HG03097 (cell line): ENCODE data around the gene ZNF490.

Experiments
- ATAC-seq: cut with Tn5 transposase; IDR thresholded peaks from one replicate; pipeline ENCODE4 v1.9.1; 2021; ENCODE audit not compliant: unreplicated experiment, low FRiP score

Gene ZNF490

DNA sequence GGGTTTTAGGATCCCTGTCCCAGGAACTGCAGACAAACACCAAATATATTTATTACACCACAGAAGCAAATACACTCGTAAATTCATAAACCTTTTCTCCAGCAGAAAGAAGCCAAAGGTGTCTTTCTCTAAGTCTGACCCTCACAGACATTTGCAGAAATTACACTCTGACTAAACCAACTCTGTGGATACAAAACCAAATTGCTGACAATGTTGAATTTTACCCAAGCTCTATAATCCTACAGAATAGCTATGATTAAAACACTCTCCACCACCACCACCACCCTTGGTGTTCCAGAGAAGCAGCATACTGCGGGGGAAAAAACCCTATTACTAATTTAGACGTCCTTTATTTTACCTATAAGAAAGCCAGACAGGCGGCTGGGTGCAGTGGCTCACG, 64.5 kb downstream of the ZNF490 start:
- no peak for ATAC-seq

DNA sequence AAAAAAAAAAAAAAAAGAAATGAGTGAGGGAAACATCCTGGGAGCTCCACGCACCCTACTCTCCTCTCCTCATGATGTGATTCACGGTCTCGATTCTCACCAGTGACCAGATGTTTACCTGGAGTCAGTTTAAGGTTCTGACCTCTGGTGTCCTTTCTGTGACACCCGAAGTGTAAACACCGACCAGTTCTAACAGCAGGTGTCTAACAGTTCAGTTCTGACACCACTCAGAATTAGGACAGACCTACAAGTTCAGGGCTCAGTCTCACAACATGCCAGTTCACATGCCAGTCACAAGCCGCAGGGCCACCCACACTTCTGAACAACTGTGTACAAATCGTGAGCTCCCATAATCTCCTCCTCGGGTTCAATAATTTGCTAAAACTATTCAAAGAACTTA, 65.3 kb downstream of the ZNF490 start:
- no peak for ATAC-seq

DNA sequence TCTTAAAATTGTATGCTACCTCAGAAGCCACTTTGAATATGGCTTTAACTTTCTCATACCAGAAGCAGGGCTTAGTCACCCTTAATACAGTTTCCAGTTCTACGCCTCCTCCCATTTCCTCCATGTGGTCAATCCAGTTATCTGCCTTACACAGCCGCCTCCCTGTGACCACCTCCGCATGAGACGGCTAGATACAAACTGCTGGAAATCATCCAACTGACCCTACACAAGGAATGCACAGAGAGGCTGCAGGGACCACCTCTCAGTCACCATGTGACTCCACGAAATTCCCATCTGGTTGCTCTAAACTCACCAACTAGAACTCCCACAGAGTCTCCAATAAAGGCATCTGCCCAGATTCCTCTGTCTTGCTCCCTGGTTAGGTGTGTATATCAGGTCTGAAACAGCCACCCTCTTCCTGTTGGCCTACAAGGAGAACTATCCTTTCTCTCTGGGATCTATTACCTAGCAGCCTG, 66.2 kb downstream of the ZNF490 start:
- ATAC-seq: no peak

GRCh38 chr19:12543855-12544254, 66.8 kb downstream of the ZNF490 start:
- ATAC-seq: no peak
